Left ventricle myocardium inferior (tissue), 1 donor: ENCODE results near the gene DOCK4. TPM values are rescaled to one million over a fixed set of nuclear protein-coding genes. Genes with fewer than 3 reads are reported as not detected.
"Not testable (repeated sequence)": the region's sequence is repeated elsewhere in the genome, so short reads cannot be mapped to it uniquely, and the experiment has no call there.

Experiments used
- DNase-seq: peaks from one replicate; pipeline ENCODE4 v3.0.0-alpha.2; 2020
- H3K27ac ChIP-seq: fragments of 200-600 bp; replicated peaks from 2 replicates; pipeline ENCODE4 v1.8.0; 2021
- H3K27me3 ChIP-seq: fragments of 200-600 bp; 2 replicates; pipeline ENCODE4 v1.8.0; 2021; ENCODE audit warnings: low read depth
- H3K36me3 ChIP-seq: fragments of 200-600 bp; 2 replicates; pipeline ENCODE4 v1.8.0; 2021
- H3K4me1 ChIP-seq: fragments of 200-600 bp; 2 replicates; pipeline ENCODE4 v1.8.0; 2021
- H3K4me3 ChIP-seq: fragments of 200-600 bp; 2 replicates; pipeline ENCODE4 v1.8.0; 2021; ENCODE audit warnings: mild to moderate bottlenecking, moderate library complexity
- H3K9me3 ChIP-seq: fragments of 200-600 bp; replicated peaks from 2 replicates; pipeline ENCODE4 v1.8.0; 2021
- CTCF ChIP-seq: fragments of 200-600 bp; IDR thresholded peaks from 2 replicates; pipeline ENCODE4 v1.8.0; 2021; ENCODE audit warnings: antibody characterized with exemption, mild to moderate bottlenecking, borderline replicate concordance
- intact Hi-C: fragments of 100-400 bp; cut with micrococcal nuclease; formaldehyde crosslinking; loops from one replicate; pipeline ENCODE4 v1.11.0; 2022
- total RNA-seq: library from RNA; stranded (reverse); fragmentation: NEBNext Ultra II Directional; extraction: Animal tissue kit (Norgen Biotek cat#: 25700); gene quantifications from one replicate; pipeline ENCODE4 v1.2.1, GENCODE V29; 2021
- donor health status: DM: no; HTN: yes; CAD: no; lungs with severe emphysema.

Gene DOCK4
- total RNA-seq, 1 donor from 2014 or later = 15.2 TPM

- intact Hi-C loops = no loop called here
- Histone ChIP-seq H3K27me3 (no peaks in the 10 kb centered on the region), H3K4me1 (peaks cover 12% of the 10 kb centered on the region), H3K36me3 (peaks cover 10% of the 10 kb centered on the region), H3K4me3 (no peak overlapping the region), H3K27ac (no peak overlapping the region), H3K9me3 (no peaks in the 10 kb centered on the region)
- TF ChIP-seq CTCF = no peak
- no peak for DNase-seq
These were observed 291.9 kb downstream of the DOCK4 start for GRCh38 chr7:111914291-111914690.

- Histone ChIP-seq H3K4me1 (peaks cover 12% of the 10 kb centered on the region), H3K27ac (peak overlapping the region; percentile 32), H3K36me3 (peaks cover 10% of the 10 kb centered on the region), H3K27me3 (no peaks in the 10 kb centered on the region), H3K9me3 (no peaks in the 10 kb centered on the region), H3K4me3 (no peak overlapping the region)
- no peak for DNase-seq
- intact Hi-C loops = no loop called here
- no peak for TF ChIP-seq CTCF
These were observed 294.8 kb downstream of the DOCK4 start for GRCh38 chr7:111911166-111911961.

- DNase-seq = no peak
- intact Hi-C loops = no loop called here
- no peak overlapping the region for H3K27ac ChIP-seq
- no peak overlapping the region for H3K4me3 ChIP-seq
- no peak for TF ChIP-seq CTCF
- no peaks in the 10 kb centered on the region for H3K27me3 ChIP-seq
- no peaks in the 10 kb centered on the region for H3K9me3 ChIP-seq
- peaks cover 12% of the 10 kb centered on the region for H3K4me1 ChIP-seq
- H3K36me3 ChIP-seq = peaks cover 15% of the 10 kb centered on the region
These were observed 295.5 kb downstream of the DOCK4 start for GRCh38 chr7:111910656-111911055.

GRCh38 chr7:111908673-111909072 is 297.5 kb downstream of the DOCK4 start:
- H3K27ac ChIP-seq, H3K9me3 ChIP-seq, H3K36me3 ChIP-seq, DNase-seq, intact Hi-C loops, H3K27me3 ChIP-seq, H3K4me3 ChIP-seq: not testable (repeated sequence)
- peaks cover 12% of the 10 kb centered on the region for H3K4me1 ChIP-seq

GRCh38 chr7:111903797-111904196 is 302.4 kb downstream of the DOCK4 start:
- peaks cover 30% of the 10 kb centered on the region for H3K36me3 ChIP-seq
- H3K27me3 ChIP-seq = no peaks in the 10 kb centered on the region
- H3K9me3 ChIP-seq = no peaks in the 10 kb centered on the region
- H3K4me1 ChIP-seq = no peaks in the 10 kb centered on the region
- intact Hi-C loops = no loop called here
- no peak overlapping the region for H3K27ac ChIP-seq
- no peak for TF ChIP-seq CTCF
- DNase-seq = no peak
- H3K4me3 ChIP-seq = no peak overlapping the region

GRCh38 chr7:111903016-111903415 is 303.2 kb downstream of the DOCK4 start:
- no peaks in the 10 kb centered on the region for H3K9me3 ChIP-seq
- H3K36me3 ChIP-seq = peaks cover 32% of the 10 kb centered on the region
- DNase-seq = no peak
- H3K4me1 ChIP-seq = no peaks in the 10 kb centered on the region
- TF ChIP-seq CTCF = no peak
- no peak overlapping the region for H3K27ac ChIP-seq
- H3K4me3 ChIP-seq = no peak overlapping the region
- no peaks in the 10 kb centered on the region for H3K27me3 ChIP-seq
- intact Hi-C loops = no loop called here
